PC-3 (cell line): ENCODE results near the gene AXDND1.

Experiments
- CTCF ChIP-seq: fragments of 300-600 bp; sonication (generic); conservative IDR thresholded peaks from 2 replicates; pipeline ENCODE4 v1.5.1; 2017; ENCODE audit warnings: antibody characterized with exemption, low read depth, mild to moderate bottlenecking, low read length
- EZH2 ChIP-seq: fragments of 300-600 bp; sonication (generic); IDR thresholded peaks from one replicate; pipeline ENCODE4 v1.6.1; 2017; ENCODE audit warnings: antibody characterized with exemption, mild to moderate bottlenecking, low read length; ENCODE audit not compliant: unreplicated experiment
- EZH2phosphoT487 ChIP-seq: fragments of 300-600 bp; sonication (generic); IDR thresholded peaks from 2 replicates; pipeline ENCODE4 v1.6.1; 2018; ENCODE audit warnings: mild to moderate bottlenecking, antibody characterized with exemption, low read length, borderline replicate concordance

DNA sequence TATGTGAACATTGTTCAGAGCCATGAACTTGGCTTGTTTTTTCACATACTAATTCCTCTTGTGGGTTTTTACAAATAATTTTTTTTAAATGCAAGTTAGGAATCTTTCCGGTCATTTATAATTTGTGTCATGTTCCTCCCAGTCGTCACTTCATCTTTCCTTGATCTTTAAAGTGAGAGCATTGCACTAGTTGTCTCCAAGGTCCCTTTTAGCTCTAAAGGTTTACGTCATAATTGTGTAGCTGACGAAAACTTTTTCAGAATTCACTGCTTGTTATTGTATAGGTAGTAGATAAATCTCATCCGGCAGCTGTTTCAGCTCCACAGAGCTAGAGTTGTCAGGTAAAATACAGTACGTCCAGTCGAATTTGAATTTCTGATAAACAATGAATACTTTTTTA, 38.6 kb upstream of the AXDND1 start:
- TF ChIP-seq CTCF (no peak), EZH2phosphoT487 (no peak), EZH2 (no peak)
